ENCODE data around the gene VPS37D.

DNA sequence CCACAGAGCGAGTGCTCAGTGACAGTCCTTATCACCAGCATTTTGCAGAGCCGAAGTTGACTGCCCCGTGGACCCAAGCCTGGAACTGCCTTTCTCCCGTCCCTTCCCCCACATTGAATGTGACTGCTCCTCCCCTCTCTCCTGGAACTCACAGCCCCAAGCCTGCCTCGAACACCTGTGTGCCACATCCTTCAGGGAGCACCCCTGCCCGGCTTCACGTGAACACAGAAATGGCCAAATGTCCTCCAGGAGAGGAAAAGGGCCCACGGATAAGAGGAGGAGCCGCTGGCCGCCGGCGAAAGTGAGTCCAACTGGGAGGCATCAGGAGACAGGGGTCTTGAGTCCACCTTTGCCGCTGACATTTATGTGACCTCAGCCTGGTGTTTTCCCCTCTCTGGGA is 35.6 kb downstream of the VPS37D start:
- TF ChIP-seq, protein P1, sequence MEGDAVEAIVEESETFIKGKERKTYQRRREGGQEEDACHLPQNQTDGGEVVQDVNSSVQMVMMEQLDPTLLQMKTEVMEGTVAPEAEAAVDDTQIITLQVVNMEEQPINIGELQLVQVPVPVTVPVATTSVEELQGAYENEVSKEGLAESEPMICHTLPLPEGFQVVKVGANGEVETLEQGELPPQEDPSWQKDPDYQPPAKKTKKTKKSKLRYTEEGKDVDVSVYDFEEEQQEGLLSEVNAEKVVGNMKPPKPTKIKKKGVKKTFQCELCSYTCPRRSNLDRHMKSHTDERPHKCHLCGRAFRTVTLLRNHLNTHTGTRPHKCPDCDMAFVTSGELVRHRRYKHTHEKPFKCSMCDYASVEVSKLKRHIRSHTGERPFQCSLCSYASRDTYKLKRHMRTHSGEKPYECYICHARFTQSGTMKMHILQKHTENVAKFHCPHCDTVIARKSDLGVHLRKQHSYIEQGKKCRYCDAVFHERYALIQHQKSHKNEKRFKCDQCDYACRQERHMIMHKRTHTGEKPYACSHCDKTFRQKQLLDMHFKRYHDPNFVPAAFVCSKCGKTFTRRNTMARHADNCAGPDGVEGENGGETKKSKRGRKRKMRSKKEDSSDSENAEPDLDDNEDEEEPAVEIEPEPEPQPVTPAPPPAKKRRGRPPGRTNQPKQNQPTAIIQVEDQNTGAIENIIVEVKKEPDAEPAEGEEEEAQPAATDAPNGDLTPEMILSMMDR (conservative IDR thresholded peaks at IDR 0.05), result no peak
- no peak for TF ChIP-seq EZH2 (IDR thresholded peaks at IDR 0.05; ENCODE audit: low read depth)

All from PC-9 (cell line).